GM23338 (cell line): ENCODE data around the gene OPN3.

Experiments
- CREB1 ChIP-seq: fragments of 250-450 bp; sonication (Bioruptor Pico); IDR thresholded peaks from 2 replicates; pipeline ENCODE4 v1.5.0; 2020; ENCODE audit warnings: low read depth, mild to moderate bottlenecking, moderate library complexity
- EZH2 ChIP-seq: fragments of 200-600 bp; sonication (generic); IDR thresholded peaks from one replicate; pipeline ENCODE4 v1.8.0; 2017; ENCODE audit warnings: antibody characterized with exemption, mild to moderate bottlenecking, low read depth; ENCODE audit not compliant: unreplicated experiment
- EZH2phosphoT487 ChIP-seq: fragments of 200-600 bp; sonication (generic); IDR thresholded peaks from one replicate; pipeline ENCODE4 v1.8.1; 2018; ENCODE audit warnings: antibody characterized with exemption; ENCODE audit not compliant: unreplicated experiment
- JUNB ChIP-seq: IDR thresholded peaks from one replicate; pipeline ENCODE4 v1.6.1; 2016; ENCODE audit warnings: antibody characterized with exemption; ENCODE audit not compliant: unreplicated experiment
- NANOG ChIP-seq: IDR thresholded peaks from 2 replicates; pipeline ENCODE4 v1.6.1; 2016; ENCODE audit warnings: antibody characterized with exemption, borderline replicate concordance
- POLR2AphosphoS5 ChIP-seq: IDR thresholded peaks from 2 replicates; pipeline ENCODE4 v1.6.1; 2016; ENCODE audit warnings: antibody characterized with exemption, low read depth
- STAT1 ChIP-seq: IDR thresholded peaks from one replicate; pipeline ENCODE4 v1.6.1; 2016; ENCODE audit warnings: antibody characterized with exemption; ENCODE audit not compliant: unreplicated experiment
- ZNF114 ChIP-seq: fragments of 250-450 bp; sonication (Bioruptor Pico); IDR thresholded peaks from 2 replicates; pipeline ENCODE4 v1.5.0; 2020; ENCODE audit warnings: mild to moderate bottlenecking, moderate library complexity
- ZNF331 ChIP-seq: fragments of 250-450 bp; sonication (Bioruptor Pico); IDR thresholded peaks from 2 replicates; pipeline ENCODE4 v1.5.0; 2020; ENCODE audit warnings: low read depth, mild to moderate bottlenecking, moderate library complexity
- ZNF462 ChIP-seq: fragments of 250-450 bp; sonication (Bioruptor Pico); IDR thresholded peaks from 2 replicates; pipeline ENCODE4 v1.5.0; 2020; ENCODE audit warnings: mild to moderate bottlenecking, moderate library complexity
- TF ChIP-seq, protein P1 (sequence below), 2 experiments: fragments of 200-600 bp in 1 of 2; sonication (generic) in 1 of 2; conservative IDR thresholded peaks; 2 replicates each; pipeline versions ENCODE4 v1.5.1 to v1.6.1; 2016 to 2017; ENCODE audit warnings: antibody characterized with exemption in 2 of 2, low read depth in 2 of 2, mild to moderate bottlenecking in 2 of 2, moderate library complexity in 1 of 2
- TF ChIP-seq, protein P2 (sequence below): IDR thresholded peaks from one replicate; pipeline ENCODE4 v1.6.1; 2018; ENCODE audit warnings: antibody characterized with exemption; ENCODE audit not compliant: unreplicated experiment
- TF ChIP-seq, protein P3 (sequence below): IDR thresholded peaks from 2 replicates; pipeline ENCODE4 v1.6.1; 2016; ENCODE audit warnings: antibody characterized with exemption

GRCh38 chr1:241654641-241655040 is 14.5 kb upstream of the OPN3 start:
- TF ChIP-seq POLR2AphosphoS5 (no peak), EZH2 (no peak), EZH2phosphoT487 (no peak), NANOG (no peak), ZNF331 (no peak), ZNF462 (CRISPR knock-in tag) (no peak), CREB1 (CRISPR knock-in tag) (no peak), JUNB (no peak), ZNF114 (CRISPR knock-in tag) (no peak), STAT1 (no peak)
- TF ChIP-seq, protein P1, sequence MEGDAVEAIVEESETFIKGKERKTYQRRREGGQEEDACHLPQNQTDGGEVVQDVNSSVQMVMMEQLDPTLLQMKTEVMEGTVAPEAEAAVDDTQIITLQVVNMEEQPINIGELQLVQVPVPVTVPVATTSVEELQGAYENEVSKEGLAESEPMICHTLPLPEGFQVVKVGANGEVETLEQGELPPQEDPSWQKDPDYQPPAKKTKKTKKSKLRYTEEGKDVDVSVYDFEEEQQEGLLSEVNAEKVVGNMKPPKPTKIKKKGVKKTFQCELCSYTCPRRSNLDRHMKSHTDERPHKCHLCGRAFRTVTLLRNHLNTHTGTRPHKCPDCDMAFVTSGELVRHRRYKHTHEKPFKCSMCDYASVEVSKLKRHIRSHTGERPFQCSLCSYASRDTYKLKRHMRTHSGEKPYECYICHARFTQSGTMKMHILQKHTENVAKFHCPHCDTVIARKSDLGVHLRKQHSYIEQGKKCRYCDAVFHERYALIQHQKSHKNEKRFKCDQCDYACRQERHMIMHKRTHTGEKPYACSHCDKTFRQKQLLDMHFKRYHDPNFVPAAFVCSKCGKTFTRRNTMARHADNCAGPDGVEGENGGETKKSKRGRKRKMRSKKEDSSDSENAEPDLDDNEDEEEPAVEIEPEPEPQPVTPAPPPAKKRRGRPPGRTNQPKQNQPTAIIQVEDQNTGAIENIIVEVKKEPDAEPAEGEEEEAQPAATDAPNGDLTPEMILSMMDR (conservative IDR thresholded peaks at IDR 0.05; ENCODE audit: low read depth in 2 of 2), result no peak
- TF ChIP-seq, protein P2, sequence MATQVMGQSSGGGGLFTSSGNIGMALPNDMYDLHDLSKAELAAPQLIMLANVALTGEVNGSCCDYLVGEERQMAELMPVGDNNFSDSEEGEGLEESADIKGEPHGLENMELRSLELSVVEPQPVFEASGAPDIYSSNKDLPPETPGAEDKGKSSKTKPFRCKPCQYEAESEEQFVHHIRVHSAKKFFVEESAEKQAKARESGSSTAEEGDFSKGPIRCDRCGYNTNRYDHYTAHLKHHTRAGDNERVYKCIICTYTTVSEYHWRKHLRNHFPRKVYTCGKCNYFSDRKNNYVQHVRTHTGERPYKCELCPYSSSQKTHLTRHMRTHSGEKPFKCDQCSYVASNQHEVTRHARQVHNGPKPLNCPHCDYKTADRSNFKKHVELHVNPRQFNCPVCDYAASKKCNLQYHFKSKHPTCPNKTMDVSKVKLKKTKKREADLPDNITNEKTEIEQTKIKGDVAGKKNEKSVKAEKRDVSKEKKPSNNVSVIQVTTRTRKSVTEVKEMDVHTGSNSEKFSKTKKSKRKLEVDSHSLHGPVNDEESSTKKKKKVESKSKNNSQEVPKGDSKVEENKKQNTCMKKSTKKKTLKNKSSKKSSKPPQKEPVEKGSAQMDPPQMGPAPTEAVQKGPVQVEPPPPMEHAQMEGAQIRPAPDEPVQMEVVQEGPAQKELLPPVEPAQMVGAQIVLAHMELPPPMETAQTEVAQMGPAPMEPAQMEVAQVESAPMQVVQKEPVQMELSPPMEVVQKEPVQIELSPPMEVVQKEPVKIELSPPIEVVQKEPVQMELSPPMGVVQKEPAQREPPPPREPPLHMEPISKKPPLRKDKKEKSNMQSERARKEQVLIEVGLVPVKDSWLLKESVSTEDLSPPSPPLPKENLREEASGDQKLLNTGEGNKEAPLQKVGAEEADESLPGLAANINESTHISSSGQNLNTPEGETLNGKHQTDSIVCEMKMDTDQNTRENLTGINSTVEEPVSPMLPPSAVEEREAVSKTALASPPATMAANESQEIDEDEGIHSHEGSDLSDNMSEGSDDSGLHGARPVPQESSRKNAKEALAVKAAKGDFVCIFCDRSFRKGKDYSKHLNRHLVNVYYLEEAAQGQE, result no peak
- TF ChIP-seq, protein P3, sequence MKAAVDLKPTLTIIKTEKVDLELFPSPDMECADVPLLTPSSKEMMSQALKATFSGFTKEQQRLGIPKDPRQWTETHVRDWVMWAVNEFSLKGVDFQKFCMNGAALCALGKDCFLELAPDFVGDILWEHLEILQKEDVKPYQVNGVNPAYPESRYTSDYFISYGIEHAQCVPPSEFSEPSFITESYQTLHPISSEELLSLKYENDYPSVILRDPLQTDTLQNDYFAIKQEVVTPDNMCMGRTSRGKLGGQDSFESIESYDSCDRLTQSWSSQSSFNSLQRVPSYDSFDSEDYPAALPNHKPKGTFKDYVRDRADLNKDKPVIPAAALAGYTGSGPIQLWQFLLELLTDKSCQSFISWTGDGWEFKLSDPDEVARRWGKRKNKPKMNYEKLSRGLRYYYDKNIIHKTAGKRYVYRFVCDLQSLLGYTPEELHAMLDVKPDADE, result no peak
